H1 (cell line): Measurements from ENCODE around the gene MRPS10. TPM values are rescaled to one million over a fixed set of nuclear protein-coding genes. Genes with fewer than 3 reads are reported as not detected.

ENCODE experiments used
- CTCF ChIA-PET: fragments of 300-600 bp; sonication (Branson Sonifier 250); formaldehyde crosslinking; loops from one replicate; lab custom pipeline; 2021; ENCODE audit not compliant: partially characterized antibody; lab: Charles Lee
- POLR2A ChIA-PET: fragments of 300-600 bp; sonication (Branson Sonifier 250); formaldehyde crosslinking; loops from one replicate; lab custom pipeline; 2021; ENCODE audit warnings: inconsistent platforms; ENCODE audit not compliant: partially characterized antibody; lab: Charles Lee
- DNase-seq, 2 experiments: peaks; one replicate each; pipeline versions ENCODE4 v3.0.0 to v3.0.0-alpha.2; 2010 to 2022; ENCODE audit warnings: low spot score in 2 of 2, low read depth in 1 of 2, mixed read lengths in 1 of 2
- FAIRE-seq: peaks from 2 replicates; lab custom pipeline; 2011; peaks lifted over from hg19 to GRCh38; lab: Jason Lieb, UNC
- H2AFZ ChIP-seq: 2 replicates; pipeline ENCODE4 v1.8.1; 2012; ENCODE audit warnings: low read length, inconsistent platforms
- H2AK5ac ChIP-seq: 2 replicates; pipeline ENCODE4 v1.6.1; 2013; ENCODE audit warnings: low read depth, low read length
- H2BK120ac ChIP-seq: replicated peaks from 2 replicates; pipeline ENCODE3; 2013; ENCODE audit warnings: low read depth, low read length, inconsistent platforms
- H2BK12ac ChIP-seq: 2 replicates; pipeline ENCODE4 v1.6.1; 2013; ENCODE audit warnings: low read depth, low read length
- H2BK15ac ChIP-seq: 2 replicates; pipeline ENCODE4 v1.6.1; 2013; ENCODE audit warnings: low read length
- H2BK20ac ChIP-seq: 2 replicates; pipeline ENCODE4 v1.6.1; 2013; ENCODE audit warnings: low read length
- H2BK5ac ChIP-seq: 2 replicates; pipeline ENCODE4 v1.6.1; 2013; ENCODE audit warnings: low read depth, low read length
- H3K14ac ChIP-seq: 2 replicates; pipeline ENCODE4 v1.6.1; 2013; ENCODE audit warnings: inconsistent platforms; ENCODE audit not compliant: insufficient read length
- H3K18ac ChIP-seq: 2 replicates; pipeline ENCODE4 v1.6.1; 2013; ENCODE audit warnings: low read length; ENCODE audit errors: extremely low read depth
- H3K23ac ChIP-seq: 2 replicates; pipeline ENCODE4 v1.6.1; 2013; ENCODE audit warnings: inconsistent platforms; ENCODE audit not compliant: insufficient read length
- H3K23me2 ChIP-seq: 2 replicates; pipeline ENCODE4 v1.6.1; 2013; ENCODE audit warnings: low read depth, low read length
- H3K27ac ChIP-seq: 2 replicates; pipeline ENCODE4 v1.6.1; 2011; ENCODE audit warnings: low read depth, low read length, inconsistent platforms
- H3K27me3 ChIP-seq, 4 experiments: replicated peaks in 1 of 4; 1 replicate in 1 of 4; 2 replicates in 3 of 4; pipeline versions ENCODE4 v1.6.1 to v1.8.1; 2011 to 2013; ENCODE audit warnings: low read length in 3 of 4, mild to moderate bottlenecking in 3 of 4, inconsistent platforms in 2 of 4, mixed read lengths in 2 of 4, moderate library complexity in 1 of 4; ENCODE audit not compliant: control insufficient read depth in 3 of 4, insufficient read depth in 3 of 4; ENCODE audit errors: extremely low read depth in 1 of 4
- H3K36me3 ChIP-seq, 4 experiments: 2 replicates each; pipeline versions ENCODE4 v1.6.1 to v1.8.1; 2011 to 2013; ENCODE audit warnings: mild to moderate bottlenecking in 4 of 4, low read length in 3 of 4, moderate library complexity in 2 of 4, control low read depth in 1 of 4, inconsistent platforms in 1 of 4; ENCODE audit not compliant: insufficient read depth in 4 of 4, control insufficient read depth in 2 of 4
- H3K4ac ChIP-seq: replicated peaks from 2 replicates; pipeline ENCODE3; 2013; ENCODE audit warnings: low read length, low read depth, mixed read lengths, inconsistent platforms; ENCODE audit not compliant: insufficient read length
- H3K4me1 ChIP-seq, 4 experiments: replicated peaks in 1 of 4; 1 replicate in 1 of 4; 2 replicates in 3 of 4; pipeline versions ENCODE4 v1.6.1 to v1.8.1; 2011 to 2013; ENCODE audit warnings: low read length in 3 of 4, inconsistent platforms in 2 of 4, mixed read lengths in 1 of 4; ENCODE audit not compliant: insufficient read depth in 4 of 4, control insufficient read depth in 3 of 4
- H3K4me2 ChIP-seq, 2 experiments: 2 replicates each; pipeline versions ENCODE4 v1.6.1 to v1.8.1; 2011 to 2013; ENCODE audit warnings: low read depth in 2 of 2, low read length in 2 of 2, control low read depth in 1 of 2, inconsistent platforms in 1 of 2, mild to moderate bottlenecking in 1 of 2; ENCODE audit not compliant: insufficient read depth in 1 of 2
- H3K4me3 ChIP-seq, 4 experiments: fragments of 200-600, 300-600 bp in 1 of 4; sonication (generic), shearing (Covaris generic), sonication (Bioruptor Twin) in 1 of 4; 2 replicates each; pipeline versions ENCODE4 v1.5.1 to v1.8.1; 2011 to 2016; ENCODE audit warnings: low read length in 4 of 4, low read depth in 3 of 4, control low read depth in 2 of 4, inconsistent platforms in 2 of 4, mild to moderate bottlenecking in 2 of 4, mixed read lengths in 1 of 4, moderate library complexity in 1 of 4; ENCODE audit not compliant: insufficient read depth in 2 of 4; ENCODE audit errors: extremely low read depth in 1 of 4
- H3K56ac ChIP-seq: replicated peaks from 2 replicates; pipeline ENCODE3; 2013; ENCODE audit warnings: low read depth, mild to moderate bottlenecking, mixed read lengths, low read length, inconsistent platforms; ENCODE audit not compliant: insufficient read length
- H3K79me1 ChIP-seq: 2 replicates; pipeline ENCODE4 v1.6.1; 2013; ENCODE audit warnings: low read depth, low read length, control low read depth
- H3K79me2 ChIP-seq, 2 experiments: 2 replicates each; pipeline versions ENCODE4 v1.6.1 to v1.8.1; 2012 to 2013; ENCODE audit warnings: low read length in 2 of 2, mild to moderate bottlenecking in 2 of 2, inconsistent platforms in 1 of 2; ENCODE audit not compliant: insufficient read depth in 2 of 2, control insufficient read depth in 1 of 2
- H3K9ac ChIP-seq, 4 experiments: replicated peaks in 1 of 4; 1 replicate in 1 of 4; 2 replicates in 3 of 4; pipeline versions ENCODE4 v1.6.1 to v1.8.1; 2011 to 2013; ENCODE audit warnings: low read depth in 3 of 4, low read length in 3 of 4, control low read depth in 2 of 4, mild to moderate bottlenecking in 2 of 4, moderate library complexity in 2 of 4, inconsistent platforms in 1 of 4; ENCODE audit errors: extremely low read depth in 1 of 4
- H3K9me3 ChIP-seq, 2 experiments: 2 replicates each; pipeline versions ENCODE4 v1.6.1 to v1.8.1; 2012 to 2013; ENCODE audit warnings: mild to moderate bottlenecking in 2 of 2, moderate library complexity in 2 of 2, control low read depth in 1 of 2, inconsistent platforms in 1 of 2, low read depth in 1 of 2, low read length in 1 of 2, mixed read lengths in 1 of 2; ENCODE audit not compliant: insufficient read depth in 2 of 2
- H4K20me1 ChIP-seq, 2 experiments: replicated peaks in 1 of 2; 2 replicates each; pipeline versions ENCODE3 to v1.8.1; 2011 to 2013; ENCODE audit warnings: inconsistent platforms in 2 of 2, low read length in 2 of 2, mild to moderate bottlenecking in 1 of 2; ENCODE audit not compliant: insufficient read depth in 2 of 2, control insufficient read depth in 1 of 2
- H4K5ac ChIP-seq: 2 replicates; pipeline ENCODE4 v1.6.1; 2013; ENCODE audit warnings: low read length, low read depth, mixed read lengths, inconsistent platforms; ENCODE audit not compliant: insufficient read length
- H4K8ac ChIP-seq: 2 replicates; pipeline ENCODE4 v1.8.0; 2013; ENCODE audit warnings: mild to moderate bottlenecking, moderate library complexity, low read length, inconsistent platforms; ENCODE audit not compliant: insufficient read depth; ENCODE audit errors: extremely low read depth
- H4K91ac ChIP-seq: replicated peaks from 2 replicates; pipeline ENCODE3; 2013; ENCODE audit warnings: low read length, mixed read lengths, inconsistent platforms; ENCODE audit not compliant: insufficient read length
- BCL11A ChIP-seq, 2 experiments: IDR thresholded peaks; one replicate each; pipeline ENCODE4 v1.6.1; 2011; ENCODE audit warnings: low read depth in 2 of 2, low read length in 2 of 2, mild to moderate bottlenecking in 2 of 2
- BRCA1 ChIP-seq: IDR thresholded peaks from 2 replicates; pipeline ENCODE4 v1.6.1; 2012; ENCODE audit warnings: low read depth, low read length, improper control_type of control experiment
- GTF2F1 ChIP-seq: IDR thresholded peaks from 2 replicates; pipeline ENCODE4 v1.6.1; 2012; ENCODE audit warnings: low read depth, low read length, improper control_type of control experiment, borderline replicate concordance
- PHF8 ChIP-seq: fragments of 200-600 bp; sonication (generic); conservative IDR thresholded peaks from 2 replicates; pipeline ENCODE4 v1.7.1; 2012; ENCODE audit warnings: low read depth, mild to moderate bottlenecking, inconsistent platforms, low read length, moderate library complexity
- SIRT6 ChIP-seq: IDR thresholded peaks from one replicate; pipeline ENCODE4 v1.7.1; 2012; ENCODE audit warnings: low read length, inconsistent platforms
- TAF1 ChIP-seq: IDR thresholded peaks from 2 replicates; pipeline ENCODE4 v1.6.1; 2011; ENCODE audit warnings: mild to moderate bottlenecking, low read depth, low read length
- TEAD4 ChIP-seq: IDR thresholded peaks from 2 replicates; pipeline ENCODE4 v1.6.1; 2012; ENCODE audit warnings: low read depth, low read length, inconsistent platforms, mixed read lengths
- WGBS, 2 experiments: shearing (Covaris generic) in 1 of 2; methylation state at CpG; one replicate each; pipeline versions ENCODE4 v1.1.6 to v1.1.7; 2013 to 2015; ENCODE audit warnings: low lambda C conversion rate in 2 of 2, mixed read lengths in 2 of 2, inconsistent platforms in 1 of 2, low coverage in 1 of 2, missing lambda C conversion rate in 1 of 2; ENCODE audit not compliant: insufficient replicate concordance in 2 of 2, insufficient coverage in 1 of 2, insufficient read length in 1 of 2; ENCODE audit errors: extremely low coverage in 1 of 2, missing lambda C conversion rate in 1 of 2; 5-methylcytosine and 5-hydroxymethylcytosine counted together
- polyA plus RNA-seq, 7 experiments: library from polyadenylated mRNA; depleted of rRNA in 3 of 7; stranded (reverse) in 5 of 7; unstranded in 2 of 7; fragments of >200 nt in 5 of 7; fragments of 200-250 nt in 2 of 7; gene quantifications; 1 replicate in 5 of 7; 2 replicates in 1 of 7; 4 replicates in 1 of 7; pipeline versions ENCODE4 v1.2.1 to v1.2.3, GENCODE V29; 2011 to 2013; ENCODE audit warnings: missing spikeins in 2 of 7, mixed read lengths in 2 of 7
- total RNA-seq: library from RNA; stranded (reverse); fragmentation: NEBNext Ultra II Directional; extraction: Animal tissue kit (Norgen Biotek cat#: 25700); gene quantifications from 2 replicates; pipeline ENCODE4 v1.2.1, GENCODE V29; 2021
- TF ChIP-seq, protein P1 (sequence below): IDR thresholded peaks from 2 replicates; pipeline ENCODE4 v1.6.1; 2012; ENCODE audit warnings: low read length, inconsistent platforms
- TF ChIP-seq, protein P2 (sequence below), 3 experiments: IDR thresholded peaks; 1 replicate in 2 of 3; 2 replicates in 1 of 3; pipeline versions ENCODE4 v1.5.1 to v1.6.1; 2011; ENCODE audit warnings: low read length in 3 of 3, mild to moderate bottlenecking in 3 of 3, inconsistent platforms in 2 of 3, low read depth in 1 of 3, moderate library complexity in 1 of 3; ENCODE audit not compliant: insufficient read depth in 1 of 3; ENCODE audit errors: control extremely low read depth in 1 of 3

The MRPS10 gene
- total and polyA plus RNA-seq, 2 of the 8 experiments (the other 6 are each of a cell fraction or from before 2014, with no cell fraction given): 20.5 to 33.6 TPM

GRCh38 chr6:42159431-42160024 is 58.1 kb downstream of the MRPS10 start:
- 0 out of 2 replicates have a peak overlapping the region, but pooled peaks have one; percentile 47 for H2BK15ac ChIP-seq
- H4K5ac ChIP-seq: no peak overlapping the region
- 68% methylated on average over 4 of the region's 4 CpGs; no CpG with 5 or more reads in 1 of the 2 experiments for WGBS, 2 experiments
- H3K14ac ChIP-seq: no peak overlapping the region
- peaks cover 0 to 19% (median 11%) of the 10 kb centered on the region in 4 experiments for H3K4me1 ChIP-seq
- no peak for DNase-seq
- H3K23me2 ChIP-seq: no peaks in the 10 kb centered on the region
- CTCF ChIA-PET: interaction anchor here (0.7 to 3.0 kb wide), 8 partner anchors 9 to 66 kb away, joined by 3 to 12 read pairs (median 3); partner anchors contain the start of gene C6orf132
- no peak overlapping the region for H2BK20ac ChIP-seq
- POLR2A ChIA-PET: interaction anchor here (0.6 to 1.4 kb wide), 6 partner anchors 9 to 86 kb away, joined by 3 to 7 read pairs (median 4); partner anchors contain the start of gene C6orf132
- no peaks in the 10 kb centered on the region for H3K9me3 ChIP-seq
- no peak overlapping the region for H3K4me3 ChIP-seq
- H4K91ac ChIP-seq: no peak overlapping the region
- no peaks in the 10 kb centered on the region for H3K79me1 ChIP-seq
- no peak overlapping the region for H3K56ac ChIP-seq
- no peak overlapping the region for H4K8ac ChIP-seq
- peak overlapping the region; percentile 53; the same call in 1 of the 2 replicates for H2BK12ac ChIP-seq
- no peak overlapping the region for H2BK120ac ChIP-seq
- H3K4ac ChIP-seq: no peak overlapping the region
- no peak overlapping the region for H3K27ac ChIP-seq
- FAIRE-seq: no peak
- H3K18ac ChIP-seq: no peak overlapping the region
- H3K4me2 ChIP-seq: no peak overlapping the region
- H2BK5ac ChIP-seq: no peak overlapping the region
- H2AK5ac ChIP-seq: no peak overlapping the region
- no peaks in the 10 kb centered on the region for H3K36me3 ChIP-seq
- H3K9ac ChIP-seq: no peak overlapping the region
- no peaks in the 10 kb centered on the region for H4K20me1 ChIP-seq
- H3K79me2 ChIP-seq: no peaks in the 10 kb centered on the region
- H3K23ac ChIP-seq: no peak overlapping the region
- H3K27me3 ChIP-seq: peaks cover 0 to 2% (median 0%) of the 10 kb centered on the region in 4 experiments; a peak in 3 of 7 replicates
- no peak overlapping the region for H2AFZ ChIP-seq
- TF ChIP-seq, protein P1, sequence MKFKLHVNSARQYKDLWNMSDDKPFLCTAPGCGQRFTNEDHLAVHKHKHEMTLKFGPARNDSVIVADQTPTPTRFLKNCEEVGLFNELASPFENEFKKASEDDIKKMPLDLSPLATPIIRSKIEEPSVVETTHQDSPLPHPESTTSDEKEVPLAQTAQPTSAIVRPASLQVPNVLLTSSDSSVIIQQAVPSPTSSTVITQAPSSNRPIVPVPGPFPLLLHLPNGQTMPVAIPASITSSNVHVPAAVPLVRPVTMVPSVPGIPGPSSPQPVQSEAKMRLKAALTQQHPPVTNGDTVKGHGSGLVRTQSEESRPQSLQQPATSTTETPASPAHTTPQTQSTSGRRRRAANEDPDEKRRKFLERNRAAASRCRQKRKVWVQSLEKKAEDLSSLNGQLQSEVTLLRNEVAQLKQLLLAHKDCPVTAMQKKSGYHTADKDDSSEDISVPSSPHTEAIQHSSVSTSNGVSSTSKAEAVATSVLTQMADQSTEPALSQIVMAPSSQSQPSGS: no peak
- TF ChIP-seq TAF1 (no peak), PHF8 (no peak), SIRT6 (no peak), BCL11A (IDR thresholded peaks at IDR 0.05; ENCODE audit: low read depth in 2 of 2, low read length in 2 of 2) (no peak), TEAD4 (no peak), BRCA1 (no peak), GTF2F1 (no peak)
- TF ChIP-seq, protein P2, sequence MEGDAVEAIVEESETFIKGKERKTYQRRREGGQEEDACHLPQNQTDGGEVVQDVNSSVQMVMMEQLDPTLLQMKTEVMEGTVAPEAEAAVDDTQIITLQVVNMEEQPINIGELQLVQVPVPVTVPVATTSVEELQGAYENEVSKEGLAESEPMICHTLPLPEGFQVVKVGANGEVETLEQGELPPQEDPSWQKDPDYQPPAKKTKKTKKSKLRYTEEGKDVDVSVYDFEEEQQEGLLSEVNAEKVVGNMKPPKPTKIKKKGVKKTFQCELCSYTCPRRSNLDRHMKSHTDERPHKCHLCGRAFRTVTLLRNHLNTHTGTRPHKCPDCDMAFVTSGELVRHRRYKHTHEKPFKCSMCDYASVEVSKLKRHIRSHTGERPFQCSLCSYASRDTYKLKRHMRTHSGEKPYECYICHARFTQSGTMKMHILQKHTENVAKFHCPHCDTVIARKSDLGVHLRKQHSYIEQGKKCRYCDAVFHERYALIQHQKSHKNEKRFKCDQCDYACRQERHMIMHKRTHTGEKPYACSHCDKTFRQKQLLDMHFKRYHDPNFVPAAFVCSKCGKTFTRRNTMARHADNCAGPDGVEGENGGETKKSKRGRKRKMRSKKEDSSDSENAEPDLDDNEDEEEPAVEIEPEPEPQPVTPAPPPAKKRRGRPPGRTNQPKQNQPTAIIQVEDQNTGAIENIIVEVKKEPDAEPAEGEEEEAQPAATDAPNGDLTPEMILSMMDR (IDR thresholded peaks at IDR 0.05; ENCODE audit: control extremely low read depth in 1 of 3, insufficient read depth in 1 of 3, low read depth in 1 of 3, low read length in 3 of 3): no peak
